Loucy (cell line): ENCODE measurements around the gene TSLP.

Experiments used
- EZH2phosphoT487 ChIP-seq: fragments of 200-600 bp; IDR thresholded peaks from 2 replicates; pipeline ENCODE4 v1.6.1; 2018; ENCODE audit warnings: antibody characterized with exemption, mild to moderate bottlenecking, moderate library complexity, borderline replicate concordance
- TF ChIP-seq, protein P1 (sequence below): fragments of 200-600 bp; sonication (generic); conservative IDR thresholded peaks from 2 replicates; pipeline ENCODE4 v1.5.1; 2014; ENCODE audit warnings: mild to moderate bottlenecking, antibody characterized with exemption, low read length

DNA sequence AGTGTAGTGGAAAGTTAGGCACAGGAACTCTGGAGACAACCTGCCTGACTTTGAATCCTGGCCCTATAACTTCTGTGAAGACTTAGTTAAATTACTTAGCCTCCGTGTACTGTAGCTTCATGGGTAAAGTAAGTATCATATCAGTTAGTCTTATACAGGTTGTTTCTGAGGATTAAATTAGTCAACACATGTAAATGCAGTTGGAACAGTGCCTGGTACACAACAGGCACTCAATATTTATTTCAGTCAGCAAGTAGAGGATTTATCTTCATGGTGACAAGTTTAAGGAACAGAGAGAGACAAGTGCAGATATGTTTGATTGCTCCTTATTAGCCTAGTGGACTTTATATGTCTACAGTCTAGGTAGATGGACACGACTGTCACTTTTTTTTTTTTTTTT, 2.7 kb downstream of the TSLP start:
- TF ChIP-seq, protein P1, sequence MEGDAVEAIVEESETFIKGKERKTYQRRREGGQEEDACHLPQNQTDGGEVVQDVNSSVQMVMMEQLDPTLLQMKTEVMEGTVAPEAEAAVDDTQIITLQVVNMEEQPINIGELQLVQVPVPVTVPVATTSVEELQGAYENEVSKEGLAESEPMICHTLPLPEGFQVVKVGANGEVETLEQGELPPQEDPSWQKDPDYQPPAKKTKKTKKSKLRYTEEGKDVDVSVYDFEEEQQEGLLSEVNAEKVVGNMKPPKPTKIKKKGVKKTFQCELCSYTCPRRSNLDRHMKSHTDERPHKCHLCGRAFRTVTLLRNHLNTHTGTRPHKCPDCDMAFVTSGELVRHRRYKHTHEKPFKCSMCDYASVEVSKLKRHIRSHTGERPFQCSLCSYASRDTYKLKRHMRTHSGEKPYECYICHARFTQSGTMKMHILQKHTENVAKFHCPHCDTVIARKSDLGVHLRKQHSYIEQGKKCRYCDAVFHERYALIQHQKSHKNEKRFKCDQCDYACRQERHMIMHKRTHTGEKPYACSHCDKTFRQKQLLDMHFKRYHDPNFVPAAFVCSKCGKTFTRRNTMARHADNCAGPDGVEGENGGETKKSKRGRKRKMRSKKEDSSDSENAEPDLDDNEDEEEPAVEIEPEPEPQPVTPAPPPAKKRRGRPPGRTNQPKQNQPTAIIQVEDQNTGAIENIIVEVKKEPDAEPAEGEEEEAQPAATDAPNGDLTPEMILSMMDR: no peak
- no peak for TF ChIP-seq EZH2phosphoT487
